A673 (cell line): ENCODE measurements around the gene SLX9. TPM values are rescaled to one million over a fixed set of nuclear protein-coding genes. Genes with fewer than 3 reads are reported as not detected.

Source experiments
- BruUV-seq: library from RNA; stranded (reverse); fragments of 400-500 nt; replicated peaks from 2 replicates; lab custom pipeline; 2021; lab: Mats Ljungman, UMichigan
- CTCF ChIA-PET: fragments of 300-600 bp; sonication (Branson Sonifier 250); formaldehyde crosslinking; loops from one replicate; lab custom pipeline; 2022; ENCODE audit warnings: antibody characterized with exemption; lab: Charles Lee
- POLR2A ChIA-PET: fragments of 300-600 bp; sonication (Branson Sonifier 250); formaldehyde crosslinking; loops from one replicate; lab custom pipeline; 2022; ENCODE audit warnings: antibody characterized with exemption; ENCODE audit not compliant: low non-redundant PET; lab: Charles Lee
- DNase-seq: peaks from one replicate; pipeline ENCODE4 v3.0.0-alpha.2; 2015; ENCODE audit warnings: low spot score
- H3K27ac ChIP-seq: fragments of 200-600 bp; sonication (generic); 2 replicates; pipeline ENCODE4 v1.5.1; 2016; ENCODE audit warnings: mixed run types, low read depth, mild to moderate bottlenecking, mixed read lengths, antibody characterized with exemption, low read length; ENCODE audit not compliant: poor library complexity, severe bottlenecking
- H3K27me3 ChIP-seq: fragments of 200-600 bp; sonication (generic); replicated peaks from 2 replicates; pipeline ENCODE4 v1.6.1; 2017; ENCODE audit warnings: mixed run types, low read depth, mild to moderate bottlenecking, mixed read lengths, antibody characterized with exemption, low read length; ENCODE audit not compliant: insufficient read depth, poor library complexity
- H3K36me3 ChIP-seq: fragments of 200-600 bp; sonication (generic); 2 replicates; pipeline ENCODE4 v1.6.1; 2016; ENCODE audit warnings: mixed run types, mild to moderate bottlenecking, mixed read lengths, antibody characterized with exemption, low read length; ENCODE audit not compliant: insufficient read depth, poor library complexity, severe bottlenecking
- H3K4me1 ChIP-seq: fragments of 200-600 bp; sonication (generic); 2 replicates; pipeline ENCODE4 v1.6.1; 2017; ENCODE audit warnings: mixed run types, mild to moderate bottlenecking, mixed read lengths, antibody characterized with exemption, low read length; ENCODE audit not compliant: insufficient read depth, poor library complexity, severe bottlenecking
- H3K4me3 ChIP-seq: fragments of 200-600 bp; sonication (generic); 2 replicates; pipeline ENCODE4 v1.5.1; 2016; ENCODE audit warnings: low read depth, mixed run types, mild to moderate bottlenecking, mixed read lengths, low read length; ENCODE audit not compliant: poor library complexity, severe bottlenecking
- H3K9me3 ChIP-seq: fragments of 200-600 bp; sonication (generic); 2 replicates; pipeline ENCODE4 v1.6.1; 2016; ENCODE audit warnings: mixed run types, low read depth, mild to moderate bottlenecking, mixed read lengths, antibody characterized with exemption, low read length; ENCODE audit not compliant: poor library complexity, severe bottlenecking
- EZH2 ChIP-seq: fragments of 200-600 bp; sonication (generic); IDR thresholded peaks from 2 replicates; pipeline ENCODE4 v1.6.1; 2017; ENCODE audit warnings: borderline replicate concordance, low read depth, mild to moderate bottlenecking, mixed read lengths, antibody characterized with exemption, low read length; ENCODE audit not compliant: poor library complexity, severe bottlenecking
- intact Hi-C: fragments of 100-400 bp; cut with micrococcal nuclease; formaldehyde crosslinking; loops from one replicate; pipeline ENCODE4 v1.10.0; 2022; ENCODE audit not compliant: unreplicated experiment
- total RNA-seq: library from RNA; stranded (reverse); gene quantifications from 2 replicates; pipeline ENCODE4 v1.2.3, GENCODE V29; 2021
- TF ChIP-seq, protein P1 (sequence below): fragments of 300-800, 200-600 bp; sonication (generic); conservative IDR thresholded peaks from 2 replicates; pipeline ENCODE4 v1.5.1; 2017; ENCODE audit warnings: low read depth, mild to moderate bottlenecking, antibody characterized with exemption, low read length, moderate library complexity, mixed read lengths

The SLX9 gene
- total RNA-seq, 1 experiment from 2014 or later, result 114 TPM

DNA sequence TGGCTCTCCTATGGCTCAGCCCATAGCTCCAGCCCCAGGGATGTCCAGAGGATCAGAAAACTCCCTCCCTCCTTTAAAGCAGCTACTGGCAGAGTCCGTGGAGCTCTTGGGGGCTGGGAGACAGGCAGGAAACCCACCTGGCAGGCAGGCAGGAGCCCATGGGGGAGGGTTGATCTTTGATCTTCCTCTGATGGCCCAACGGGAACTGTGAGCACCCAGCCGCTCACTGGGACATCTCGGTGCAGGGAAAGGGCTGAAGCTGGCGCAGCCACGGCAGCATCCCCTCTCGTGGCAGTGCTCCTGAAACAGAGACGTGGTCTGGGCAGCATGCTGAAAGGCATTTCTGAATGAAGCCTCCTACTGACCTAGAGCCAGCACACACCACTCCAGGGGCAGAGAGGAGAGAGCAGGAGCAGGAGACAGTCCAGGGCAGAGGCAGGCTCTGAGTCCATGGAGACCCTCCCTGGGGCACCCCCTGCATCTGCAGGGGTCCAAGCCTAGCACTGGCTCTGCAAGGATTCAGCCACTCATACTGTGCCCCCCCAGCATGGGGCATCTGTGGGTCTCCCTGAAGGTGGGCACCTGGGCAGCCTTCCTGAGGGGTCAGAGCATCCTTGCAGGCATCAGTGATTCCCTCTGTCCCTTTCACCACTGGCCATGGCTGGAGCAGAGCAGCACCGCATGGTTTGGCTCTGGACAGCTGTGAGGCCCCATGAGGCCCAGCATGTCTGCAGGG, 4.9 kb upstream of the SLX9 start:
- no TSS peak for BruUV-seq
- POLR2A ChIA-PET, result no interaction called here
- intact Hi-C loops, result loop anchor here (5.0 kb wide), 2 partner anchors 43 to 183 kb away; no protein-coding TSS in a partner anchor

GRCh38 chr21:44935533-44935927, 4.3 kb upstream of the SLX9 start:
- peaks cover 40% of the 10 kb centered on the region for H3K36me3 ChIP-seq
- ChIA-PET POLR2A (no interaction called here), CTCF (interaction anchor here (0.8 kb wide), 1 partner anchor 136 kb away, joined by 3 read pairs; no protein-coding TSS in a partner anchor)
- H3K27ac ChIP-seq, result peak overlapping the region; percentile 100
- intact Hi-C loops, result no loop called here
- BruUV-seq, result no TSS peak
- DNase-seq, result peak; percentile 44
- H3K27me3 ChIP-seq, result no peaks in the 10 kb centered on the region
- TF ChIP-seq, protein P1, sequence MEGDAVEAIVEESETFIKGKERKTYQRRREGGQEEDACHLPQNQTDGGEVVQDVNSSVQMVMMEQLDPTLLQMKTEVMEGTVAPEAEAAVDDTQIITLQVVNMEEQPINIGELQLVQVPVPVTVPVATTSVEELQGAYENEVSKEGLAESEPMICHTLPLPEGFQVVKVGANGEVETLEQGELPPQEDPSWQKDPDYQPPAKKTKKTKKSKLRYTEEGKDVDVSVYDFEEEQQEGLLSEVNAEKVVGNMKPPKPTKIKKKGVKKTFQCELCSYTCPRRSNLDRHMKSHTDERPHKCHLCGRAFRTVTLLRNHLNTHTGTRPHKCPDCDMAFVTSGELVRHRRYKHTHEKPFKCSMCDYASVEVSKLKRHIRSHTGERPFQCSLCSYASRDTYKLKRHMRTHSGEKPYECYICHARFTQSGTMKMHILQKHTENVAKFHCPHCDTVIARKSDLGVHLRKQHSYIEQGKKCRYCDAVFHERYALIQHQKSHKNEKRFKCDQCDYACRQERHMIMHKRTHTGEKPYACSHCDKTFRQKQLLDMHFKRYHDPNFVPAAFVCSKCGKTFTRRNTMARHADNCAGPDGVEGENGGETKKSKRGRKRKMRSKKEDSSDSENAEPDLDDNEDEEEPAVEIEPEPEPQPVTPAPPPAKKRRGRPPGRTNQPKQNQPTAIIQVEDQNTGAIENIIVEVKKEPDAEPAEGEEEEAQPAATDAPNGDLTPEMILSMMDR, result no peak
- TF ChIP-seq EZH2, result no peak
- peaks cover 19% of the 10 kb centered on the region for H3K4me1 ChIP-seq
- H3K4me3 ChIP-seq, result peak overlapping the region; percentile 65
- H3K9me3 ChIP-seq, result no peaks in the 10 kb centered on the region

More for the DNA sequence above, 4.9 kb upstream of the SLX9 start:
- Histone ChIP-seq H3K9me3 (no peaks in the 10 kb centered on the region), H3K4me3 (peak overlapping the region; percentile 65), H3K4me1 (peaks cover 25% of the 10 kb centered on the region), H3K27me3 (no peaks in the 10 kb centered on the region), H3K36me3 (peaks cover 40% of the 10 kb centered on the region), H3K27ac (peak overlapping the region; percentile 100)
- DNase-seq, result no peak
- TF ChIP-seq EZH2, result no peak
- TF ChIP-seq, protein P1, result no peak
- CTCF ChIA-PET, result interaction anchor here (0.8 kb wide), 1 partner anchor 135 kb away, joined by 3 read pairs; no protein-coding TSS in a partner anchor

- intact Hi-C loops, result no loop called here
- TSS peak; percentile 87 for BruUV-seq
These were observed 877 bp upstream of the SLX9 start for GRCh38 chr21:44938772-44939531.

More at GRCh38 chr21:44938772-44939531, 877 bp upstream of the SLX9 start:
- no peaks in the 10 kb centered on the region for H3K9me3 ChIP-seq
- H3K27me3 ChIP-seq, result no peaks in the 10 kb centered on the region
- H3K4me3 ChIP-seq, result peak overlapping the region; percentile 71
- peaks cover 25% of the 10 kb centered on the region for H3K4me1 ChIP-seq
- POLR2A ChIA-PET, result no interaction called here
- peak overlapping the region; percentile 100 for H3K27ac ChIP-seq
- peak; percentile 78 for DNase-seq
- TF ChIP-seq, protein P1, result no peak
- no peak for TF ChIP-seq EZH2
- H3K36me3 ChIP-seq, result peaks cover 38% of the 10 kb centered on the region
- CTCF ChIA-PET, result no interaction called here
